ENCODE measurements around the gene KCTD16.

GRCh38 chr5:144405991-144406390 is 235.3 kb downstream of the KCTD16 start:
- no peak for TF ChIP-seq POLR2AphosphoS5 (IDR thresholded peaks at IDR 0.05)
- TF ChIP-seq CTCF (IDR thresholded peaks at IDR 0.05): no peak
- no peak for TF ChIP-seq POLR2A (IDR thresholded peaks at IDR 0.05)

Data from upper lobe of left lung (tissue), 4 donors.